Peyer's patch (tissue), 4 donors: ENCODE data around the gene NDST1.

Experiments
- CTCF ChIP-seq, 6 experiments: fragments of 450-650 bp in 4 of 6; fragments of 200-600 bp in 2 of 6; sonication (generic) in 1 of 6; IDR thresholded peaks; one replicate each; pipeline ENCODE4 v1.5.1; 2017 to 2019; ENCODE audit warnings: antibody characterized with exemption in 6 of 6, mild to moderate bottlenecking in 3 of 6, moderate library complexity in 1 of 6
- POLR2A ChIP-seq, 2 donors: fragments of 450-650 bp; IDR thresholded peaks; one replicate each; pipeline ENCODE4 v1.5.1; 2017; ENCODE audit warnings: antibody characterized with exemption in 2 of 2, mild to moderate bottlenecking in 2 of 2, moderate library complexity in 2 of 2

GRCh38 chr5:150481972-150482406, 25.9 kb upstream of the NDST1 start:
- TF ChIP-seq CTCF (IDR thresholded peaks at IDR 0.05) (no peak), POLR2A (IDR thresholded peaks at IDR 0.05) (no peak)
